Measurements from ENCODE around the gene CLEC2A.
A peak's percentile ranks its signal among the peaks of the same experiment; 100 is the strongest.

Gene CLEC2A

DNA sequence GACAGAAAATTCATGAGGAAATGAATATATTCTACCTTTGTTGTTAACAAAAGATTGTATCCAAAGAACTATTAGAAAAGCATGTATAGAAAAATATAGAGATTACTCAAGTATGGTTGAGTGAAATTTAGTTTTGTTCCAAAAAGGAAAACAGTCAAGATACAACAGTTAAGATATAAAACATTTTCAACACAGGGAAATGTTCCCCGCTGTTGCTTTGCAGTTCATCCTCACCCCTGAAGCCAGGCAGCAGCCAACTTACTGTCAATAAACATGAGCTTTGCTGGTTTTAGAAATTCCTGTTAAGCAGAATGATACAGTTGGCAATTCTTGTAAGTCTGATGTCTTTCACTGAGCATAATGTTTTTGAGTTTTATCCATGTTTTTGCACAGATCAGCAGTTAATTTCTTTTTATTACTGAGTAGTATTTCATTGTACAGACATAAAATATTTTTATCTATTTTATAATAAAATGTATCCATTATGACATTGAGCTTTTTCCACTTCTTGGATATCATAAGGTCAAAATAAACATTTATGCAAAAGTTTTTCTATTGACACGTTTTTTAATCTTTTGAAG lies 61.8 kb downstream of the CLEC2A start:
- no peak overlapping the region for H3K27ac ChIP-seq (ENCODE audit: low read depth, low read length)
- peak overlapping the region; percentile 70 for H3K4me2 ChIP-seq (ENCODE audit: low read depth, low read length, poor library complexity, severe bottlenecking)

GRCh38 chr12:9869307-9870161 lies 62.6 kb downstream of the CLEC2A start, which contains the start of gene CLEC2B:
Gene CLEC2B (minus strand): TSS chr12:9869354.
- peak within 1 kb of the TSS; percentile 70 for H3K4me2 ChIP-seq (ENCODE audit: low read depth, low read length, poor library complexity, severe bottlenecking)
- H3K9me2 ChIP-seq (replicated peaks; ENCODE audit: insufficient read depth, low read length) = no peaks in the 10 kb centered on the region
- H3K27ac ChIP-seq (ENCODE audit: low read depth, low read length) = no peak within 1 kb of the TSS
- no peaks in the 10 kb centered on the region for H4K20me1 ChIP-seq (ENCODE audit: low read depth, low read length)
- peak within 1 kb of the TSS; percentile 44 for H3K9ac ChIP-seq (ENCODE audit: low read length)
- no peaks in the 10 kb centered on the region for H3K9me3 ChIP-seq (ENCODE audit: insufficient read depth, low read length)
- H3F3A ChIP-seq (ENCODE audit: insufficient read depth) = no peaks in the 10 kb centered on the region
- no peaks in the 10 kb centered on the region for H3K79me2 ChIP-seq (ENCODE audit: insufficient read depth, low read length)
- peak within 1 kb of the TSS; percentile 47 for H3K4me3 ChIP-seq (ENCODE audit: insufficient read depth, low read length, poor library complexity, severe bottlenecking)
- no peaks in the 10 kb centered on the region for H3K27me3 ChIP-seq (ENCODE audit: low read length)
- TF ChIP-seq, protein P1, sequence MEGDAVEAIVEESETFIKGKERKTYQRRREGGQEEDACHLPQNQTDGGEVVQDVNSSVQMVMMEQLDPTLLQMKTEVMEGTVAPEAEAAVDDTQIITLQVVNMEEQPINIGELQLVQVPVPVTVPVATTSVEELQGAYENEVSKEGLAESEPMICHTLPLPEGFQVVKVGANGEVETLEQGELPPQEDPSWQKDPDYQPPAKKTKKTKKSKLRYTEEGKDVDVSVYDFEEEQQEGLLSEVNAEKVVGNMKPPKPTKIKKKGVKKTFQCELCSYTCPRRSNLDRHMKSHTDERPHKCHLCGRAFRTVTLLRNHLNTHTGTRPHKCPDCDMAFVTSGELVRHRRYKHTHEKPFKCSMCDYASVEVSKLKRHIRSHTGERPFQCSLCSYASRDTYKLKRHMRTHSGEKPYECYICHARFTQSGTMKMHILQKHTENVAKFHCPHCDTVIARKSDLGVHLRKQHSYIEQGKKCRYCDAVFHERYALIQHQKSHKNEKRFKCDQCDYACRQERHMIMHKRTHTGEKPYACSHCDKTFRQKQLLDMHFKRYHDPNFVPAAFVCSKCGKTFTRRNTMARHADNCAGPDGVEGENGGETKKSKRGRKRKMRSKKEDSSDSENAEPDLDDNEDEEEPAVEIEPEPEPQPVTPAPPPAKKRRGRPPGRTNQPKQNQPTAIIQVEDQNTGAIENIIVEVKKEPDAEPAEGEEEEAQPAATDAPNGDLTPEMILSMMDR (IDR thresholded peaks at IDR 0.05; ENCODE audit: insufficient read depth, low read length, poor library complexity, severe bottlenecking) = no peak
- TF ChIP-seq EZH2phosphoT487 (conservative IDR thresholded peaks at IDR 0.05; ENCODE audit: low read length) = no peak
- H3K36me3 ChIP-seq (ENCODE audit: low read length) = no peaks in the 10 kb centered on the region
- H2AFZ ChIP-seq (ENCODE audit: low read depth, low read length, severe bottlenecking) = peak within 1 kb of the TSS; percentile 93

More for the DNA sequence above, 61.8 kb downstream of the CLEC2A start:
- Histone ChIP-seq H3K4me3 (ENCODE audit: insufficient read depth, low read length, poor library complexity, severe bottlenecking) (no peak overlapping the region), H3K79me2 (ENCODE audit: insufficient read depth, low read length) (no peaks in the 10 kb centered on the region), H3K9me2 (replicated peaks; ENCODE audit: insufficient read depth, low read length) (no peaks in the 10 kb centered on the region), H2AFZ (ENCODE audit: low read depth, low read length, severe bottlenecking) (no peak overlapping the region), H3K36me3 (ENCODE audit: low read length) (no peaks in the 10 kb centered on the region), H3F3A (ENCODE audit: insufficient read depth) (no peaks in the 10 kb centered on the region), H3K27me3 (ENCODE audit: low read length) (no peaks in the 10 kb centered on the region), H3K9ac (ENCODE audit: low read length) (no peak overlapping the region), H4K20me1 (ENCODE audit: low read depth, low read length) (no peaks in the 10 kb centered on the region), H3K9me3 (ENCODE audit: insufficient read depth, low read length) (no peaks in the 10 kb centered on the region)
- TF ChIP-seq, protein P1 (IDR thresholded peaks at IDR 0.05; ENCODE audit: insufficient read depth, low read length, poor library complexity, severe bottlenecking) = no peak
- TF ChIP-seq EZH2phosphoT487 (conservative IDR thresholded peaks at IDR 0.05; ENCODE audit: low read length) = no peak

GRCh38 chr12:9868951-9869306 lies 63.2 kb downstream of the CLEC2A start:
- Histone ChIP-seq H3K4me2 (ENCODE audit: low read depth, low read length, poor library complexity, severe bottlenecking) (peak overlapping the region; percentile 70), H3K9me2 (replicated peaks; ENCODE audit: insufficient read depth, low read length) (no peaks in the 10 kb centered on the region), H2AFZ (ENCODE audit: low read depth, low read length, severe bottlenecking) (peak overlapping the region; percentile 93), H3K27me3 (ENCODE audit: low read length) (no peaks in the 10 kb centered on the region), H3K36me3 (ENCODE audit: low read length) (no peaks in the 10 kb centered on the region), H3K27ac (ENCODE audit: low read depth, low read length) (no peak overlapping the region), H4K20me1 (ENCODE audit: low read depth, low read length) (no peaks in the 10 kb centered on the region), H3K9ac (ENCODE audit: low read length) (peak overlapping the region; percentile 44; the same call in 1 of the 2 replicates), H3K4me3 (ENCODE audit: insufficient read depth, low read length, poor library complexity, severe bottlenecking) (peak overlapping the region; percentile 47), H3K9me3 (ENCODE audit: insufficient read depth, low read length) (no peaks in the 10 kb centered on the region), H3K79me2 (ENCODE audit: insufficient read depth, low read length) (no peaks in the 10 kb centered on the region), H3F3A (ENCODE audit: insufficient read depth) (no peaks in the 10 kb centered on the region)
- no peak for TF ChIP-seq EZH2phosphoT487 (conservative IDR thresholded peaks at IDR 0.05; ENCODE audit: low read length)
- TF ChIP-seq, protein P1 (IDR thresholded peaks at IDR 0.05; ENCODE audit: insufficient read depth, low read length, poor library complexity, severe bottlenecking) = no peak
